Measurements from ENCODE around the gene CFAP46.
"Not testable (repeated sequence)": the region's sequence is repeated elsewhere in the genome, so short reads cannot be mapped to it uniquely, and the experiment has no call there.

Gene CFAP46

GRCh38 chr10:132944510-132944909 is 2.1 kb upstream of the CFAP46 start:
- no peak for DNase-seq (ENCODE audit: low read depth)

- no peak for DNase-seq (ENCODE audit: low read depth)
Observed at GRCh38 chr10:132943791-132944404, 1.5 kb upstream of the CFAP46 start.

- no peak for DNase-seq (ENCODE audit: low read depth)
Observed at GRCh38 chr10:132943058-132943790, 854 bp upstream of the CFAP46 start.

GRCh38 chr10:132941640-132942051 is 724 bp downstream of the CFAP46 start:
- no peak for DNase-seq (ENCODE audit: low read depth)

- no peak for DNase-seq (ENCODE audit: low read depth)
Observed at GRCh38 chr10:132940791-132941465, 1.4 kb downstream of the CFAP46 start.

- DNase-seq (ENCODE audit: low read depth) = peak; percentile 24
Observed at GRCh38 chr10:132939957-132940790, 2.2 kb downstream of the CFAP46 start.

- DNase-seq (ENCODE audit: low read depth) = no peak
Observed at GRCh38 chr10:132939378-132939955, 2.9 kb downstream of the CFAP46 start.

GRCh38 chr10:132938472-132939339 is 3.7 kb downstream of the CFAP46 start:
- DNase-seq (ENCODE audit: low read depth) = no peak

- no peak for DNase-seq (ENCODE audit: low read depth)
Observed at GRCh38 chr10:132937861-132938260, 4.5 kb downstream of the CFAP46 start.

GRCh38 chr10:132934953-132935352 is 7.4 kb downstream of the CFAP46 start:
- DNase-seq (ENCODE audit: low read depth) = no peak

GRCh38 chr10:132933308-132934042 is 8.9 kb downstream of the CFAP46 start:
- DNase-seq (ENCODE audit: low read depth) = no peak

GRCh38 chr10:132932461-132933307 is 9.7 kb downstream of the CFAP46 start:
- DNase-seq (ENCODE audit: low read depth) = no peak

GRCh38 chr10:132931258-132932250 is 10.8 kb downstream of the CFAP46 start:
- DNase-seq (ENCODE audit: low read depth) = peak; percentile 26

GRCh38 chr10:132930701-132931100 is 11.7 kb downstream of the CFAP46 start:
- not testable (repeated sequence) for DNase-seq (ENCODE audit: low read depth)

GRCh38 chr10:132929953-132930548 is 12.3 kb downstream of the CFAP46 start:
- DNase-seq (ENCODE audit: low read depth) = no peak

GRCh38 chr10:132929480-132929879 is 12.9 kb downstream of the CFAP46 start:
- DNase-seq (ENCODE audit: low read depth) = no peak

- DNase-seq (ENCODE audit: low read depth) = no peak
Observed at GRCh38 chr10:132928261-132928660, 14.1 kb downstream of the CFAP46 start.

GRCh38 chr10:132927824-132928223 is 14.5 kb downstream of the CFAP46 start:
- DNase-seq (ENCODE audit: low read depth) = no peak

Data from CMK (cell line).